GM21723 (cell line): Measurements from ENCODE around the gene CDCP2.
"Not testable (repeated sequence)": the region's sequence is repeated elsewhere in the genome, so short reads cannot be mapped to it uniquely, and the experiment has no call there.

ENCODE experiments used
- ATAC-seq: cut with Tn5 transposase; IDR thresholded peaks from one replicate; pipeline ENCODE4 v1.9.1; 2021; ENCODE audit warnings: mild to moderate bottlenecking, moderate library complexity; ENCODE audit not compliant: unreplicated experiment

Gene CDCP2

GRCh38 chr1:54168206-54168965, 15.6 kb upstream of the CDCP2 start:
- ATAC-seq = no peak

GRCh38 chr1:54167422-54168139, 14.8 kb upstream of the CDCP2 start:
- ATAC-seq = no peak

- ATAC-seq = not testable (repeated sequence)
These were observed 13.6 kb upstream of the CDCP2 start for GRCh38 chr1:54166357-54166756.

- ATAC-seq = no peak
These were observed 12.3 kb upstream of the CDCP2 start for GRCh38 chr1:54165146-54165545.

GRCh38 chr1:54163573-54163972, 10.8 kb upstream of the CDCP2 start:
- ATAC-seq = no peak

- no peak for ATAC-seq
These were observed 10.3 kb upstream of the CDCP2 start for GRCh38 chr1:54163051-54163450.

GRCh38 chr1:54161495-54162168, 8.8 kb upstream of the CDCP2 start:
- no peak for ATAC-seq

GRCh38 chr1:54160351-54160750, 7.6 kb upstream of the CDCP2 start:
- no peak for ATAC-seq

- no peak for ATAC-seq
These were observed 7.0 kb upstream of the CDCP2 start for GRCh38 chr1:54159733-54160316.

- ATAC-seq = no peak
These were observed 5.3 kb upstream of the CDCP2 start for GRCh38 chr1:54158071-54158470.

GRCh38 chr1:54157401-54157800, 4.6 kb upstream of the CDCP2 start:
- ATAC-seq = no peak

GRCh38 chr1:54156986-54157385, 4.2 kb upstream of the CDCP2 start:
- ATAC-seq = no peak

GRCh38 chr1:54156201-54156600, 3.4 kb upstream of the CDCP2 start:
- no peak for ATAC-seq

GRCh38 chr1:54153535-54154439, 987 bp upstream of the CDCP2 start:
- no peak for ATAC-seq

GRCh38 chr1:54151013-54151412, 1.8 kb downstream of the CDCP2 start:
- no peak for ATAC-seq

- ATAC-seq = no peak
These were observed 3.1 kb downstream of the CDCP2 start for GRCh38 chr1:54149734-54150133.

- no peak for ATAC-seq
These were observed 8.4 kb downstream of the CDCP2 start for GRCh38 chr1:54144366-54144765.

GRCh38 chr1:54142146-54142900, 10.5 kb downstream of the CDCP2 start:
- no peak for ATAC-seq

GRCh38 chr1:54139711-54140110, 13.1 kb downstream of the CDCP2 start:
- ATAC-seq = no peak

- no peak for ATAC-seq
These were observed 13.8 kb downstream of the CDCP2 start for GRCh38 chr1:54138994-54139393.
